ENCODE results near the gene BARX1.

GRCh38 chr9:93920131-93920800 is 34.9 kb downstream of the BARX1 start:
- TF ChIP-seq, protein P1, sequence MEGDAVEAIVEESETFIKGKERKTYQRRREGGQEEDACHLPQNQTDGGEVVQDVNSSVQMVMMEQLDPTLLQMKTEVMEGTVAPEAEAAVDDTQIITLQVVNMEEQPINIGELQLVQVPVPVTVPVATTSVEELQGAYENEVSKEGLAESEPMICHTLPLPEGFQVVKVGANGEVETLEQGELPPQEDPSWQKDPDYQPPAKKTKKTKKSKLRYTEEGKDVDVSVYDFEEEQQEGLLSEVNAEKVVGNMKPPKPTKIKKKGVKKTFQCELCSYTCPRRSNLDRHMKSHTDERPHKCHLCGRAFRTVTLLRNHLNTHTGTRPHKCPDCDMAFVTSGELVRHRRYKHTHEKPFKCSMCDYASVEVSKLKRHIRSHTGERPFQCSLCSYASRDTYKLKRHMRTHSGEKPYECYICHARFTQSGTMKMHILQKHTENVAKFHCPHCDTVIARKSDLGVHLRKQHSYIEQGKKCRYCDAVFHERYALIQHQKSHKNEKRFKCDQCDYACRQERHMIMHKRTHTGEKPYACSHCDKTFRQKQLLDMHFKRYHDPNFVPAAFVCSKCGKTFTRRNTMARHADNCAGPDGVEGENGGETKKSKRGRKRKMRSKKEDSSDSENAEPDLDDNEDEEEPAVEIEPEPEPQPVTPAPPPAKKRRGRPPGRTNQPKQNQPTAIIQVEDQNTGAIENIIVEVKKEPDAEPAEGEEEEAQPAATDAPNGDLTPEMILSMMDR (IDR thresholded peaks at IDR 0.05): no peak
- TF ChIP-seq POLR2A (IDR thresholded peaks at IDR 0.05): no peak
